K562 (cell line): ENCODE data around the gene DNAH10. TPM values are rescaled to one million over a fixed set of nuclear protein-coding genes. Genes with fewer than 3 reads are reported as not detected.

ENCODE experiments used
- ATAC-seq: fragments of 200-7000 bp; cut with Tn5 transposase; 3 replicates; pipeline ENCODE4 v1.9.1; 2020; ENCODE audit warnings: moderate library complexity
- BruUV-seq: library from RNA; stranded (reverse); fragments of 400-500 nt; replicated peaks from 2 replicates; lab custom pipeline; 2021; lab: Mats Ljungman, UMichigan
- CTCF ChIA-PET: fragments of 300-600 bp; formaldehyde crosslinking; extraction: SDS; loops from one replicate; lab custom pipeline; 2021; ENCODE audit warnings: low intra/inter-chr PET ratio; lab: Yijun Ruan, JAX
- POLR2A ChIA-PET: fragments of 300-600, 350-650 bp; sonication (Branson Sonifier 250); formaldehyde crosslinking; extraction: SDS; loops from one replicate; lab custom pipeline; 2021; ENCODE audit warnings: antibody characterized with exemption, inconsistent platforms; lab: Yijun Ruan, JAX
- DNase-seq, 4 experiments: peaks; one replicate each; pipeline versions ENCODE4 v3.0.0 to v3.0.0-alpha.2; 2011 to 2018; ENCODE audit warnings: low spot score in 3 of 4, mixed read lengths in 3 of 4; ENCODE audit errors: extremely low read depth in 1 of 4
- FAIRE-seq: peaks from 2 replicates; lab custom pipeline; 2011; peaks lifted over from hg19 to GRCh38; lab: Jason Lieb, UNC
- H2AFZ ChIP-seq: 2 replicates; pipeline ENCODE4 v1.6.0; 2011; ENCODE audit warnings: low read depth, low read length, control low read depth, inconsistent platforms
- H3K27ac ChIP-seq: fragments of 200-600 bp; 3 replicates; pipeline ENCODE4 v1.8.0; 2011; ENCODE audit warnings: low read depth, mild to moderate bottlenecking, control low read depth, inconsistent platforms, low read length, moderate library complexity, mixed read lengths; ENCODE audit errors: extremely low read depth
- H3K27me3 ChIP-seq, 2 experiments: fragments of 300-600 bp in 1 of 2; 2 replicates in 1 of 2; 3 replicates in 1 of 2; pipeline versions ENCODE4 v1.6.0 to v1.8.0; 2011; ENCODE audit warnings: inconsistent platforms in 2 of 2, low read length in 2 of 2, mild to moderate bottlenecking in 1 of 2, mixed read lengths in 1 of 2, moderate library complexity in 1 of 2; ENCODE audit not compliant: control insufficient read depth in 2 of 2, insufficient read depth in 2 of 2
- H3K36me3 ChIP-seq: fragments of 300-600 bp; 3 replicates; pipeline ENCODE4 v1.8.0; 2011; ENCODE audit warnings: mild to moderate bottlenecking, low read length, inconsistent platforms; ENCODE audit not compliant: control insufficient read depth, insufficient read depth
- H3K4me1 ChIP-seq, 2 experiments: fragments of 200-600 bp in 1 of 2; replicated peaks in 1 of 2; 2 replicates in 1 of 2; 3 replicates in 1 of 2; pipeline versions ENCODE4 v1.5.1 to v1.8.0; 2011; ENCODE audit warnings: inconsistent platforms in 2 of 2, low read length in 2 of 2, mild to moderate bottlenecking in 1 of 2, mixed read lengths in 1 of 2, moderate library complexity in 1 of 2; ENCODE audit not compliant: control insufficient read depth in 2 of 2, insufficient read depth in 2 of 2
- H3K4me2 ChIP-seq: 2 replicates; pipeline ENCODE4 v1.6.1; 2011; ENCODE audit warnings: low read length, control low read depth, inconsistent platforms, mixed read lengths; ENCODE audit not compliant: insufficient read depth
- H3K4me3 ChIP-seq: fragments of 200-600 bp; sonication (generic), shearing (Covaris generic); 2 replicates; pipeline ENCODE4 v1.5.1; 2016; ENCODE audit warnings: control low read depth, inconsistent platforms
- H3K79me2 ChIP-seq: fragments of 200-600 bp; 3 replicates; pipeline ENCODE4 v1.8.0; 2011; ENCODE audit warnings: low read length, inconsistent platforms; ENCODE audit not compliant: control insufficient read depth, insufficient read depth
- H3K9ac ChIP-seq, 2 experiments: 2 replicates each; pipeline versions ENCODE4 v1.6.0 to v1.6.1; 2011; ENCODE audit warnings: low read depth in 2 of 2, low read length in 2 of 2, control low read depth in 1 of 2, inconsistent platforms in 1 of 2, mild to moderate bottlenecking in 1 of 2, mixed read lengths in 1 of 2; ENCODE audit not compliant: insufficient read depth in 1 of 2
- H3K9me1 ChIP-seq: one replicate; pipeline ENCODE4 v1.6.0; 2011; ENCODE audit warnings: inconsistent platforms, mild to moderate bottlenecking, low read length, moderate library complexity; ENCODE audit not compliant: control insufficient read depth, insufficient read depth
- H3K9me3 ChIP-seq: replicated peaks from 2 replicates; pipeline ENCODE4 v1.5.1; 2011; ENCODE audit warnings: low read depth, low read length, inconsistent platforms; ENCODE audit not compliant: control insufficient read depth, insufficient read depth
- H4K20me1 ChIP-seq: replicated peaks from 2 replicates; pipeline ENCODE4 v1.6.1; 2011; ENCODE audit warnings: low read length, inconsistent platforms, mixed read lengths; ENCODE audit not compliant: control insufficient read depth, insufficient read depth
- BMI1 ChIP-seq: fragments of 150-350 bp; IDR thresholded peaks from 2 replicates; pipeline ENCODE4 v1.6.1; 2014; ENCODE audit warnings: low read length
- CBX8 ChIP-seq: fragments of 200-600 bp; sonication (generic); IDR thresholded peaks from 2 replicates; pipeline ENCODE4 v1.6.1; 2012; ENCODE audit warnings: borderline replicate concordance, mixed run types, low read depth, mild to moderate bottlenecking, moderate library complexity, mixed read lengths, low read length, control low read depth, inconsistent platforms; ENCODE audit not compliant: poor library complexity, severe bottlenecking; ENCODE audit errors: extremely low read depth
- FOXA1 ChIP-seq: fragments of 450-650 bp; IDR thresholded peaks from 2 replicates; pipeline ENCODE4 v1.6.1; 2016; ENCODE audit warnings: mild to moderate bottlenecking, borderline replicate concordance
- GTF2F1 ChIP-seq: IDR thresholded peaks from 2 replicates; pipeline ENCODE4 v1.6.1; 2011; ENCODE audit warnings: low read depth, low read length, improper control_type of control experiment
- MED1 ChIP-seq: sonication (generic); formaldehyde crosslinking; IDR thresholded peaks from 2 replicates; pipeline ENCODE4 v1.8.1; 2023; ENCODE audit warnings: missing genetic modification reagents, borderline replicate concordance
- MXI1 ChIP-seq: IDR thresholded peaks from 2 replicates; pipeline ENCODE4 v1.6.1; 2011; ENCODE audit warnings: low read depth, mild to moderate bottlenecking, improper control_type of control experiment, low read length
- SOX6 ChIP-seq: fragments of 450-650 bp; IDR thresholded peaks from 2 replicates; pipeline ENCODE4 v1.6.1; 2014; ENCODE audit warnings: mild to moderate bottlenecking
- TFAP4 ChIP-seq: sonication (generic); formaldehyde crosslinking; IDR thresholded peaks from 2 replicates; pipeline ENCODE4 v1.8.0; 2022; ENCODE audit warnings: missing genetic modification reagents, mild to moderate bottlenecking, moderate library complexity, borderline replicate concordance
- ZNF263 ChIP-seq: sonication (generic); formaldehyde crosslinking; IDR thresholded peaks from 2 replicates; pipeline ENCODE4 v1.8.0; 2022; ENCODE audit warnings: mild to moderate bottlenecking, missing genetic modification reagents, borderline replicate concordance
- ZNF57 ChIP-seq: fragments of 450-650 bp; formaldehyde crosslinking; IDR thresholded peaks from 2 replicates; pipeline ENCODE4 v1.4.0; 2020; ENCODE audit warnings: mild to moderate bottlenecking, moderate library complexity
- ZNF584 ChIP-seq: fragments of 200-800 bp; sonication (Bioruptor generic); IDR thresholded peaks from 2 replicates; pipeline ENCODE4 v1.6.1; 2016; ENCODE audit warnings: low read depth, mild to moderate bottlenecking, missing genetic modification characterization, missing compliant biosample characterization
- ZNF76 ChIP-seq: fragments of 250-450 bp; sonication (Bioruptor Pico); IDR thresholded peaks from 2 replicates; pipeline ENCODE4 v1.4.0; 2020; ENCODE audit warnings: mild to moderate bottlenecking, moderate library complexity, borderline replicate concordance
- WGBS: fragments of 100-300 bp; shearing (Covaris generic); methylation state at CpG from one replicate; pipeline ENCODE4 v1.1.6; 2016; ENCODE audit warnings: low coverage, mixed read lengths; ENCODE audit not compliant: insufficient coverage; ENCODE audit errors: missing lambda C conversion rate; 5-methylcytosine and 5-hydroxymethylcytosine counted together
- in situ Hi-C: fragments of 300-500 bp; cut with MboI; formaldehyde crosslinking; loops from 4 replicates; pipeline ENCODE4 v1.15.0; 2018; ENCODE audit warnings: inconsistent platforms, mixed read lengths
- intact Hi-C: fragments of 100-400 bp; cut with micrococcal nuclease; formaldehyde crosslinking; loops from 2 replicates; pipeline ENCODE4 v1.14.2; 2022
- polyA plus RNA-seq, 8 experiments: library from polyadenylated mRNA; depleted of rRNA in 4 of 8; stranded (reverse) in 5 of 8; unstranded in 3 of 8; fragments of >200 nt; fragmentation: Nextera tagmentation in 2 of 8; fragmentation: Illumina TruSeq in 1 of 8; extraction: Ambion mirVana in 2 of 8; extraction: Trizol in 1 of 8; gene quantifications; 2 replicates each; pipeline versions ENCODE4 v1.2.1 to v1.2.3, GENCODE V29; 2011 to 2014; ENCODE audit warnings: inconsistent platforms in 1 of 8, missing spikeins in 1 of 8
- total RNA-seq, 7 experiments: library from RNA; depleted of rRNA in 6 of 7; stranded (reverse); fragments of >200 nt in 6 of 7; fragmentation: Illumina TruSeq in 2 of 7; extraction: Trizol in 2 of 7; gene quantifications; 2 replicates each; pipeline versions ENCODE4 v1.2.1 to v1.2.3, GENCODE V29; 2011 to 2021; ENCODE audit warnings: low replicate concordance in 1 of 7
- TF ChIP-seq, protein P1 (sequence below), 2 experiments: fragments of 450-650 bp; conservative IDR thresholded peaks; 2 replicates each; pipeline ENCODE4 v1.6.1; 2017; ENCODE audit warnings: mild to moderate bottlenecking in 2 of 2, moderate library complexity in 2 of 2
- TF ChIP-seq, protein P2 (sequence below), 2 experiments: fragments of 250-450 bp in 1 of 2; fragments of 450-650 bp in 1 of 2; sonication (Bioruptor Pico) in 1 of 2; IDR thresholded peaks; 2 replicates each; pipeline versions ENCODE4 v1.6.1 to v1.8.0; 2016 to 2021; ENCODE audit warnings: mild to moderate bottlenecking in 2 of 2, moderate library complexity in 2 of 2, missing compliant biosample characterization in 1 of 2, missing genetic modification characterization in 1 of 2
- TF ChIP-seq, protein P3 (sequence below), 3 experiments: fragments of 200-800 bp in 1 of 3; fragments of 250-450 bp in 1 of 3; fragments of 450-650 bp in 1 of 3; sonication (Bioruptor Pico) in 1 of 3; sonication (Bioruptor generic) in 1 of 3; formaldehyde crosslinking in 1 of 3; IDR thresholded peaks; 2 replicates each; pipeline versions ENCODE4 v1.6.1 to v1.8.0; 2016 to 2022; ENCODE audit warnings: mild to moderate bottlenecking in 2 of 3, missing genetic modification characterization in 2 of 3, missing compliant biosample characterization in 1 of 3, moderate library complexity in 1 of 3

Gene DNAH10
- total and polyA plus RNA-seq, 9 of the 15 experiments (the other 6 are each of a cell fraction or from before 2014, with no cell fraction given) = 0.01 to 0.06 (median 0.04) TPM; not detected in 1

DNA sequence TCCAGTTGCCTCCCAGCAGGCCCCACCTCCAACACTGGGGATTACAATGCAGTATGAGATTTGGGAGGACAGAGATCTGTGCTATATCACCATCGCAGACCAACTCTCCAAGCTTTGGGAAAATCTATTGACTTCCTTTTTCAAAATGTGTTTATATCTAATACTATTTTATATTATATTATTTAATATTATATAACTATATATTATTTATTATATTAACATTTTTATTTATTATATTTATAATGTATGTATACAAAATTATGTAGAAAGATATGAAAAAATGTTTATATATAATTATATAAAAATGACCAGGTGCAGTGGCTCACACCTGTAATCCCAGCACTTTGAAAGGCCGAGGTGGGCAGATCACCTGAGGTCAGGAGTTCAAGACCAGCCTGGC is 36.4 kb downstream of the DNAH10 start:
- POLR2A ChIA-PET = interaction anchor here (1.1 kb wide), 1 partner anchor 10 kb away, joined by 3 read pairs; no protein-coding TSS in a partner anchor
- intact Hi-C loops (no loop called here), in situ Hi-C loops (no loop called here)
- BruUV-seq = no TSS peak
- Histone ChIP-seq H3K9ac (no peak overlapping the region), H3K36me3 (no peaks in the 10 kb centered on the region), H3K4me3 (no peak overlapping the region), H3K27me3 (peaks cover 11 to 24% of the 10 kb centered on the region in 2 experiments), H4K20me1 (no peaks in the 10 kb centered on the region), H3K27ac (no peak overlapping the region), H3K4me1 (no peaks in the 10 kb centered on the region), H3K9me1 (no peaks in the 10 kb centered on the region), H3K9me3 (no peaks in the 10 kb centered on the region), H2AFZ (no peak overlapping the region), H3K4me2 (no peak overlapping the region), H3K79me2 (no peaks in the 10 kb centered on the region)
- CTCF ChIA-PET = no interaction called here
- WGBS = 11% methylated on average over 2 of the region's 2 CpGs
- ATAC-seq (no peak), DNase-seq (no peak), FAIRE-seq (no peak)
- TF ChIP-seq ZNF57 (CRISPR knock-in tag) (no peak), MED1 (CRISPR knock-in tag) (no peak), ZNF263 (CRISPR knock-in tag) (no peak), ZNF76 (CRISPR knock-in tag) (no peak), CBX8 (no peak), SOX6 (no peak), MXI1 (no peak), TFAP4 (CRISPR knock-in tag) (no peak), GTF2F1 (no peak), ZNF584 (CRISPR knock-in tag) (no peak), BMI1 (no peak), FOXA1 (no peak)
- TF ChIP-seq, protein P1, sequence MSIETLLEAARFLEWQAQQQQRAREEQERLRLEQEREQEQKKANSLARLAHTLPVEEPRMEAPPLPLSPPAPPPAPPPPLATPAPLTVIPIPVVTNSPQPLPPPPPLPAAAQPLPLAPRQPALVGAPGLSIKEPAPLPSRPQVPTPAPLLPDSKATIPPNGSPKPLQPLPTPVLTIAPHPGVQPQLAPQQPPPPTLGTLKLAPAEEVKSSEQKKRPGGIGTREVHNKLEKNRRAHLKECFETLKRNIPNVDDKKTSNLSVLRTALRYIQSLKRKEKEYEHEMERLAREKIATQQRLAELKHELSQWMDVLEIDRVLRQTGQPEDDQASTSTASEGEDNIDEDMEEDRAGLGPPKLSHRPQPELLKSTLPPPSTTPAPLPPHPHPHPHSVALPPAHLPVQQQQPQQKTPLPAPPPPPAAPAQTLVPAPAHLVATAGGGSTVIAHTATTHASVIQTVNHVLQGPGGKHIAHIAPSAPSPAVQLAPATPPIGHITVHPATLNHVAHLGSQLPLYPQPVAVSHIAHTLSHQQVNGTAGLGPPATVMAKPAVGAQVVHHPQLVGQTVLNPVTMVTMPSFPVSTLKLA (conservative IDR thresholded peaks at IDR 0.05) = no peak
- TF ChIP-seq, protein P2, sequence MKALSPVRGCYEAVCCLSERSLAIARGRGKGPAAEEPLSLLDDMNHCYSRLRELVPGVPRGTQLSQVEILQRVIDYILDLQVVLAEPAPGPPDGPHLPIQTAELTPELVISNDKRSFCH (CRISPR knock-in tag; IDR thresholded peaks at IDR 0.05) = no peak
- TF ChIP-seq, protein P2 (tag; IDR thresholded peaks at IDR 0.05) = no peak
- TF ChIP-seq, protein P3, sequence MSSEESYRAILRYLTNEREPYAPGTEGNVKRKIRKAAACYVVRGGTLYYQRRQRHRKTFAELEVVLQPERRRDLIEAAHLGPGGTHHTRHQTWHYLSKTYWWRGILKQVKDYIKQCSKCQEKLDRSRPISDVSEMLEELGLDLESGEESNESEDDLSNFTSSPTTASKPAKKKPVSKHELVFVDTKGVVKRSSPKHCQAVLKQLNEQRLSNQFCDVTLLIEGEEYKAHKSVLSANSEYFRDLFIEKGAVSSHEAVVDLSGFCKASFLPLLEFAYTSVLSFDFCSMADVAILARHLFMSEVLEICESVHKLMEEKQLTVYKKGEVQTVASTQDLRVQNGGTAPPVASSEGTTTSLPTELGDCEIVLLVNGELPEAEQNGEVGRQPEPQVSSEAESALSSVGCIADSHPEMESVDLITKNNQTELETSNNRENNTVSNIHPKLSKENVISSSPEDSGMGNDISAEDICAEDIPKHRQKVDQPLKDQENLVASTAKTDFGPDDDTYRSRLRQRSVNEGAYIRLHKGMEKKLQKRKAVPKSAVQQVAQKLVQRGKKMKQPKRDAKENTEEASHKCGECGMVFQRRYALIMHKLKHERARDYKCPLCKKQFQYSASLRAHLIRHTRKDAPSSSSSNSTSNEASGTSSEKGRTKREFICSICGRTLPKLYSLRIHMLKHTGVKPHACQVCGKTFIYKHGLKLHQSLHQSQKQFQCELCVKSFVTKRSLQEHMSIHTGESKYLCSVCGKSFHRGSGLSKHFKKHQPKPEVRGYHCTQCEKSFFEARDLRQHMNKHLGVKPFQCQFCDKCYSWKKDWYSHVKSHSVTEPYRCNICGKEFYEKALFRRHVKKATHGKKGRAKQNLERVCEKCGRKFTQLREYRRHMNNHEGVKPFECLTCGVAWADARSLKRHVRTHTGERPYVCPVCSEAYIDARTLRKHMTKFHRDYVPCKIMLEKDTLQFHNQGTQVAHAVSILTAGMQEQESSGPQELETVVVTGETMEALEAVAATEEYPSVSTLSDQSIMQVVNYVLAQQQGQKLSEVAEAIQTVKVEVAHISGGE (CRISPR knock-in tag; IDR thresholded peaks at IDR 0.05) = no peak
